LNCaP clone FGC (cell line): ENCODE measurements around the gene PSD4.

Experiments
- DNase-seq: peaks from one replicate; pipeline ENCODE4 v3.0.0-alpha.2; 2011; ENCODE audit warnings: low read depth
- H3K4me3 ChIP-seq: 2 replicates; pipeline ENCODE4 v1.5.1; 2011; ENCODE audit warnings: mild to moderate bottlenecking, low read depth, low read length, control low read depth
- CTCF ChIP-seq: IDR thresholded peaks from 2 replicates; pipeline ENCODE4 v1.5.1; 2012; ENCODE audit warnings: mild to moderate bottlenecking; ENCODE audit not compliant: control insufficient read depth, insufficient read depth; ENCODE audit errors: extremely low read depth

PSD4 gene

GRCh38 chr2:113182471-113183260, 8.9 kb downstream of the PSD4 start:
- H3K4me3 ChIP-seq: no peak overlapping the region
- TF ChIP-seq CTCF: no peak
- DNase-seq: no peak

DNA sequence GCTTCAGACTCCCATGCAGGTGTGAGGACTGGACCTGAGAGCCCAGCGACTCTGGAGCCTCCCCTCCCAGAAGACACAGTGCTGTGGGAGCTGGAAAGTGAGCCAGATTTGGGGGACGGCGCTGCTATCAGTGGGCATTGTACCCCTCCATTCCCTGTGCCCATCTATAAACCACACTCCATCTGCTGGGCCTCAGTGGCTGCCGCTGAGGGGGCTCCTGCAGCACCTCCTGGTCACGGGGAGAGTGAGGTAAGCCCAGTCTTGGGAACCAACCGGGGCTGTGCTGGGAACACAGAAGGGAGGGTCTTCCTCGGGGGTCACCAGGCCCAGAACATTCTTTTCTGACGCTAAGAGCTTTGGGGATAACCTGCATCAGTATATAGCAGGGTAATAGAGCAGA, 9.5 kb downstream of the PSD4 start:
- no peak for DNase-seq
- no peak for TF ChIP-seq CTCF

GRCh38 chr2:113183703-113184102, 9.9 kb downstream of the PSD4 start:
- H3K4me3 ChIP-seq: no peak overlapping the region
- TF ChIP-seq CTCF: no peak
- DNase-seq: no peak

More for the DNA sequence above, 9.5 kb downstream of the PSD4 start:
- H3K4me3 ChIP-seq: no peak overlapping the region

DNA sequence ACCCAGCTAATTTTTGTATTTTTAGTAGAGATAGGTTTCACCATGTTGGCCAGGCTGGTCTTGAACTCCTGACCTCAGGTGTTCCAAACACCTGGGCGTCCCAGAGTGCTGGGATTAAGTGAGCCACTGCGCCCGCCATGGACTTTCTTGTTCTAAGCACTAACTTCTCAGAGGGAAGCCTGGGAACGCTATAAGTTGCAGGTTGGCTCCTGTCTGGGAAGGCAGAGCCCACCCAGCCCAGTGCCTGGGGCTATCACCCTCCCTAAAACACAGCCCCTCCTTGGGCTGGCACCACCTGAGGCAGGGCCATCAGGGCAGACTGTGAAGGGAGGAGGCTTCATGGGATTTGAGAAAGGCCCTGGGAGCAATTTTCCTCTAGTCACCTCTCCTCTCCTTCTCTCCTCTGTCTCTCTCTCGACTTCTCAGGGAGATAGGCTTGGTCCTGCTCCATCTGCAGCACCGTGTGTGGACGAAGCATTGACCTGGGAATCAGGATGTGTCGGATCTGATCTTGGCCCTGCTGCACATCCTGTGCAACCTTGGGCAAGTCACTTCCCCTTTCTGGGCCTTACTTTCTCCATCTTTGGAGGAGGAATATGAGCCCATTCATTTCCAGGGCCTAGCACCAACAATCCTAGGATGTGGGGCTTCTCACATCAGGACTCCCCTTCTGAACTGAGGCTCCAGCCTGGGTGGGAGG, 10.9 kb downstream of the PSD4 start:
- no peak overlapping the region for H3K4me3 ChIP-seq
- no peak for DNase-seq
- no peak for TF ChIP-seq CTCF

DNA sequence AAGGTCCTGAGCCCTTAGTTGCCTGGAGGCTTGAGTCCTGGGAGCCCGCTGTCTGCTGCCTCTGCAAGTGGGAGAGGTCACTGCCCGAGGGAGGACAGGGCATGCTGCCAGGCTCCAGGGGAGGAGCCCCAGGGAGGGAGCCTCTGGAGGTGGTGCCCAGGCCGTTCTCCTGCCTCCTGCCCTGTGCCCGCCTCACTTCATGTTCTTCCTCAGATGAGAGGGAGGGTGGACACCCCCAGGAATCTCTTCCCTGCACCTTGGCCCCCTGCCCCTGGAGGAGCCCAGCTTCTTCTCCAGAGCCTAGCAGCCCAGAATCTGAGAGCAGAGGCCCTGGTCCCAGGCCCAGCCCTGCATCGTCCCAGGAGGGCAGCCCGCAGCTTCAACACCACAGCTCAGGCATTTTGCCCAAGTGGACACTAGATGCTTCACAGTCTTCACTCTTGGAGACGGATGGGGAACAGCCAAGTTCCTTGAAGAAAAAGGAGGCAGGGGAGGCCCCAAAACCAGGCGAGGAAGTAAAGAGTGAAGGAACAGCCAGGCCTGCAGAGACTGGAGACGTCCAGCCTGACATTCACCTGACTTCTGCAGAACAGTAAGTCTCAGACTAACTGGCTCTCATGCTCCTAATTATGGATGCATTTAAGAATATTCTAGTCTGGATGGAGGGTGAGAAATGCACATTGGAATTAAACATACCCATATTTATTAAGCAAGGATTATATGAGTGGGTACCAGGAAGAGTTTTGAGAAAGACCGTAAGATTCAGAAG, 12.1 kb downstream of the PSD4 start:
- no peak for DNase-seq
- no peak for TF ChIP-seq CTCF
- no peak overlapping the region for H3K4me3 ChIP-seq

DNA sequence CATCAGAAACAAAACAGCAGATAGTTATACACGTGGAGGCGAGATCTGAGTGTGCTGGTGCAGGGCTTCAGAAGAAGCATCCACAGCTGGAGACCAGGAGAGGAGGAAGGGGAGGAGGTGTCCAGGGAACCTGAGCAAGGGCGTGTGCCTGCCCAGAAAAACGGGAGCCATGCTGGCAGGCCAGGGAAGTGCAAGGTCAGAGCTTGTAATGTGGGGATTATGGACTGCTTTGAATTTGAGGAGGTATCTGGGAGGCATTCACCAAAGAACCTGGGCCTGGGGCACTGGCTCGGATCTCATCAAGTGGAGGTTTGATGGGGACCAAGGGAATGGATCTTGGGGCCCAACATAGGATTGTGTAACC, 12.6 kb downstream of the PSD4 start:
- no peak for TF ChIP-seq CTCF
- DNase-seq: no peak
- no peak overlapping the region for H3K4me3 ChIP-seq
